Purkinje cell (primary cell): ENCODE measurements around the gene PIP4P1. TPM values are rescaled to one million over a fixed set of nuclear protein-coding genes. Genes with fewer than 3 reads are reported as not detected.

Source experiments
- polyA plus RNA-seq: library from polyadenylated mRNA; unstranded; fragments of >200 nt; fragmentation: Nextera tagmentation; gene quantifications from 2 replicates; pipeline ENCODE4 v1.2.1, GENCODE V29; 2014

PIP4P1 gene
- 16.3 and 16.4 TPM in 2 replicates for polyA plus RNA-seq

DNA sequence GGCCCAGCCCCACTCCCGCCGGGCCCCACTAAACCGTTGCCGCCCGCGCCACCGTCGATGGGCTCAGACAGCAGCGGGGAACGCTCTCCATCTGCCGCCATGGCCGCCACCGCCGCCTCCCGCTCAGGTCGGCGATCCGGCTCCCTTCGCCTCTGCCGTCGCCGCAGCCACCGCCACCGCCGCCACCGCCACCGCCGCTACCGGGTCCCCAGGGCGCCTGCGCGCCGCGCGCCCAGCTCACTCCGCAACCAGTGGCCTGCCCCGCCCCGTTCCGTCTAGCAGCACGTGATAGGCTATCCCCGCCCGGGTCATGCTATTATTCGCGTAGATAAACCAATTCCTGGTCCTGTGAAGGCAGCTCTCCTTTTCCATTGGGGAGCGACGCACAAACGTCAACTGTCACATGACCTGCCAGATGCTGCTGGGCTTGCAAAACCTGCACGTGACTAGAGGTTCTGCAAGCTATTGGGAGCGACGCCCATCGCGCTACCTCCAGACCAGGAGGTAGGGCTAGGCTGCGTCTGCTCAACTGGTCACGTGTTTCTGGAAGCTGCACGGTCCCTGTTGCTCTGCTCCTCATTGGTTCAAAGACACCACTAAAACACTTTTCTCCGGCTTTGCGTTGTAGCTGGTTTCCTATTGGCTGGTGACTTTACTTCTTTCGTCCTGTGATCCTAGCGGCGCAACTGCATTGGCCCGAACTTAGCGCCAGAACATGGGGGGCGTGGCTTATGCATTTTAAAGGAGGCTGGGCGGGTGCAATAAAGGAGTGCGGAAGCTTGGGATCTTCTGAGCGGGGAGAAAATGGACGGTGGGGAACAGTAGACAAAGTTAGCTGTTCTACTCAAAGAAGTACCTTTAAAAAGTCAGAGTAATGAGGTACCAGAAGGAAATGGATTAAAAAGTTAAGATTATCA lies at the start of gene PIP4P1:
Gene PIP4P1, minus strand, starts transcription at position 210 of the 917 bp plus-strand sequence. Its CDS starts 109 bp downstream, at position 101.

DNA sequence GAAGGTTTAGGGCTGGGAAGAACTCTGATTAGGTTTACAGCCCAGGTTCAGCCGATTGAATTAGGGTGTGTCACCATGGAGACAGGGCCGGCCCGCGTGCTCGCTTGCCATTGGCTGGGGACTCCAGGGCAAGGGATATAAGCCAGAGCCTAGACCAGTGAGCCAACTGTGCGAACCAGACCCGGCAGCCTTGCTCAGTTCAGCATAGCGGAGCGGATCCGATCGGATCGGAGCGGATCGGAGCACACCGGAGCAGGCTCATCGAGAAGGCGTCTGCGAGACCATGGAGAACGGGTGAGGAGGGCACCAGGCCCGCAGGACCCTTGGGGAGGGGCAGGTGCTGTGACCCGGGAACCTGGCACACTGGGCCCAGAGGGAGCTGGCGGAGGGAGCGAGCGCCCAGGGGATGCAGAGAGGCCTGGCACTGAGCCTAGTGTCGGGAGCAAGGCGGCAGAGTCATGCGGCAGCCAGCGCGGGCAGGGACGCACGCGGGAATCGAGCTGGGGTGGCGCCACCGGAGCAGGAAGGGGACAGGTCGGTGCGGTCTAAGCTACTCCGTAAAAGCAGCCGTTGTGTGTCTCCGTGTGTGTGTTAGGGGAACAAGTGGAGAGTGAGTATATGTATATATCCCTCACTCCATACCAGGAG lies 8.1 kb upstream of the PIP4P1 start, which contains the start of gene PNP:
Gene PNP, plus strand, starts transcription at position 165 of the 648 bp plus-strand sequence. Its CDS starts 119 bp downstream, at position 284.

DNA sequence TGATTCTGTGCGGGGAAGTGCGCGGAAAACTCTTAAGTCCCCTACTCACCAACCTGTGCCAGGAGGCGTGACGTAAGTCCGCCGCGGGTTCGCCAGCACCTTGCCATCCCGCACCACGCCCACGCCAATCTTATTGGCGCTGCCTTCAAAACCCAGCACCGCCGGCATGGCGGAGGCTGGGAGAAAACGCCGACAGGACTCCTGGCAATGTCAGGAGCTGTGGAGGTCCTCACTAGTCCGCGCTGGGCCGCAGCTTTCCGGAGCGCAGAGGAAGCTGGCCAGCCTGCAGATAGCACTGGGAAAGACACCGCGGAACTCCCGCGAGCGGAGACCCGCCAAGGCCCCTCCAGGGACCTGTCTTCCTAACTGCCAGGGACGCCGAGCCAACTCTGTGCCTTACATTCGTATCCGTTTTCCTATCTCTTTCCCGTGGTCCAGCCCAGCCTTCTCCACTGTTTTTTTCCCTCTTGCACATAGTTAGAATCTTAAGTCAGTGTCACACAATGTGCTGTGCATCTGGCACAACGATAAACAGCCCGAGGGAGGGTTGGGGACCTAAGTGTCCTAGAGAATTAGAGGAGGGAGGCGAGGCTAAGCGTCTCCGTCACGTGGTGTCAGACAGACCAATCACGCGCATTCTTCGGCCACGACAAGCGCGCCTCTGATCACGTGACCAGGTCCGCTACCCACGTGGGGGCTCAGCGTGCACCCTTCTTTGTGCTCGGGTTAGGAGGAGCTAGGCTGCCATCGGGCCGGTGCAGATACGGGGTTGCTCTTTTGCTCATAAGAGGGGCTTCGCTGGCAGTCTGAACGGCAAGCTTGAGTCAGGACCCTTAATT lies 6.5 kb downstream of the PIP4P1 start, which contains the start of the genes APEX1 and OSGEP:
Gene APEX1, plus strand, starts transcription at position 711 of the 839 bp plus-strand sequence. CDS start 420 bp downstream, outside the sequence.
Gene OSGEP, minus strand, starts transcription at position 297 of the 839 bp plus-strand sequence. Its CDS starts 129 bp downstream, at position 168.

DNA sequence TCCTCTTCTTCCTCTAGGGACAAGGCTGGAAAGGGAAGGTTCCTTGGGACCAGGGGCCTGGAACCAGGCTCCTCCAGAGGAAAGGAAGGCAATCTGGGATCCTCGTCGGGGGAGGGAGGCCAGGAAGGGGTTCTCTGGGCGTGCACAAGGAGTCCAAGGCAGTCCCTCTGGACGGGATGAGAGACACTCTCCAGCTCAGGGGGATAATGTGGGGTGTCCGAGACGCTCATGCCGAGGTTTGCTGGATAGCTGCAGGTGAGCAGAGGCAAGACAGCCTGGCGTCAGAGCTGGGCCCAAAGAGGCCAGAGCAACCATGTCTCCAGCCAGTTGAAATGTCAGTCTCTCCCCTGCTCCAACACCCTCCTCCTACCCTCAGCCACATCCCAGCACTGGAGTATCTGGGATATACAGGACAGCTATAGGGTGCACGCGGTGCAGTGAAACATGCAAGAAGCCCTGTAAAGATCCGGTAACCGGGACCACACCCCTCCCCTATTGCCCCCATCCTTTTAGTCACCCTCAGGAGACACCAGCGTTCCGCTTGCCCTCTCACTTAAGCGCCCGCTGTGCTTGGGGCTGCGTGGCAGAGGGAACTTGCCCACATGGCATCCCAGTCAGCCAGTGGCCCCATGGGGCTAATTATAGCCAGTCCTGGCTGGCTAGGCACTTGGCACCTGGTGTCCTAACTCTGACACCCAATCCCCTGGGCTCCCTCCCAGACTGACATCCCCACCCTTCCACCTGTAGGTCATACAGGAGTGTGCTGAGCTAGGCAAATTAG lies 25.5 kb downstream of the PIP4P1 start, which contains the start of gene KLHL33:
Gene KLHL33, minus strand, starts transcription at position 585 of the 781 bp plus-strand sequence. Its CDS starts 355 bp downstream, at position 230.

DNA sequence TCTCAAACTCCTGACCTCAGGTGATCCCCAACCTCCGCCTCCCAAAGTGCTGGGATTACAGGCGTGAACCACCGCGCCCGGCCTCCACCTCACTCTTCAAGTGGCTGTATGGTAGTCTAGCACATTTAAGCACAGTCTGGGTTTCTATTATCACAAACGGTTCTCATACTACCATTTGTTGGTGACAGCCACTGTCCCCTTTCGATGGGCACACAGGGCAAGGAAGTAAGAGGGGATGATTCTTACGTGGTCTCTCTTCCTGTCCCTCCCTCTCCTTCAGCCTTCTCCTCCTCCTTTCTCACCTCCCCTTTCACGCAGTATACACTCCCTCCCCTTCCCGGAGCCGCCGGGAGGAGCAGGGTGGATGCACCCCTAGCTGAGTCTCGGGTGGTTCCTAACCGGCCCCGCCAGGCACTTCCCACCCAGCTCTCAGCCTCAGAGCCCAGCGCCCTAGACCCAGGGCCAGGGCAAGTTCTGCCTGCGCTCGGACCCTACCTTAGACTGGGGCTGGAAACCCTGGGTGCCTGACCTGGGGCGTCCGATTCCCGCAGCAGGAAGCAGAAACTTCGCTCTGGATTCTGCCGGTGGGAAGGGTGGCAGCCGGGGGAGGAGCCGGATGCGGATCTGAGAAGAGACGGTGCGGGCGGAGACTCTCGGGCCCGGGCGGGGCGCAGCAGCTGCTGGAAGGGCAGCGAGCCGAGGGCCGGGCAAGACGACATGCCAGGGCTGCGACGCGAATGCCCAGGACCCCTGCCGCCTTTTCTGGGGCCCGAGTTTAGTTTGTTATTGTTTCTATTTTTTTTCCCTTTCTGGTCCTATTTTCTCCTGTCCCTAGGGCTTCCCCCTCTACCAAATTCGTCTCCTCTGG lies 48.1 kb downstream of the PIP4P1 start, which contains the start of gene TEP1:
Gene TEP1, minus strand, starts transcription at position 626 of the 868 bp plus-strand sequence. CDS start 5,062 bp downstream, outside the sequence.

Other genes with a start within 250 kb of the PIP4P1 start
- gene OR11H6, start 237.7 kb downstream of the PIP4P1 start, polyA plus RNA-seq = not detected in 2 replicates
- not detected in 2 replicates for gene OR11H7, start 232.5 kb downstream of the PIP4P1 start, polyA plus RNA-seq
- gene OR11H4, start 222.1 kb downstream of the PIP4P1 start, polyA plus RNA-seq = not detected in 2 replicates
- 12.5 and 17.5 TPM in 2 replicates for gene TTC5, start 155.5 kb downstream of the PIP4P1 start, polyA plus RNA-seq
- 14.0 and 27.9 TPM in 2 replicates for gene CCNB1IP1, start 128.2 kb downstream of the PIP4P1 start, polyA plus RNA-seq
- 13.1 and 22.0 TPM in 2 replicates for gene PARP2, start 117.8 kb downstream of the PIP4P1 start, polyA plus RNA-seq
- gene TEP1, start 47.9 kb downstream of the PIP4P1 start, polyA plus RNA-seq = 0.08 and 1.3 TPM in 2 replicates
- gene KLHL33, start 25.3 kb downstream of the PIP4P1 start, polyA plus RNA-seq = 0.08 and 0.16 TPM in 2 replicates
- gene OSGEP, start 6.6 kb downstream of the PIP4P1 start, polyA plus RNA-seq = 31.4 and 51.1 TPM in 2 replicates
- gene APEX1, start 6.2 kb downstream of the PIP4P1 start, polyA plus RNA-seq = 84.3 and 107 TPM in 2 replicates
- gene PNP, start 8.0 kb upstream of the PIP4P1 start, polyA plus RNA-seq = 1.1 and 10.0 TPM in 2 replicates
- gene RNASE10, start 44.1 kb upstream of the PIP4P1 start, polyA plus RNA-seq = not detected in 2 replicates
- not detected in 2 replicates for gene RNASE9, start 99.6 kb upstream of the PIP4P1 start, polyA plus RNA-seq
- gene RNASE11, start 126.6 kb upstream of the PIP4P1 start, polyA plus RNA-seq = not detected in 2 replicates
- gene RNASE12, start 129.9 kb upstream of the PIP4P1 start, polyA plus RNA-seq = not detected in 2 replicates
- gene OR6S1, start 180.3 kb upstream of the PIP4P1 start, polyA plus RNA-seq = not detected in 2 replicates
- gene RNASE4, start 223.1 kb upstream of the PIP4P1 start, polyA plus RNA-seq = 2.5 TPM in 1 of 2 replicates, not detected in the other
- gene ANG, start 227.3 kb upstream of the PIP4P1 start, polyA plus RNA-seq = 1.7 TPM in 1 of 2 replicates, not detected in the other